ENCODE results near the gene KIAA1958.

Gene KIAA1958

DNA sequence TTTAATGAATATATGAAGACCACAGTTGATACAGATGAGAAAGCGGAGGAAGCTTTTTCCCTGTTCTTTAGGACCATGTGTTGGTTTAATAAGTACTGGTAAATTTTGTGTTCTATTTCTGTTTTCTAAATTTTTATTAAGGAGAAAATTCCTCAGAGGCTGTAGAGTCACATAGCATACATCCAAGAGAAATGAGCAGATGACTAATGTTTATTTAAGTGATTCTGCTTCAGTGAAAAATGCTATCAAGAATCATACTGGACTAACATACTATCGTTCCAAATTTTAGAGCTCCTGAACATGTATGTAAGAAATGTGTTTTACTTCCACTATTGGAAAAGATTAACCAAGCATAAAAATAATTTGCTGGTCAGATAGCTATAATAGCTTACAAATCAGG is 115.0 kb downstream of the KIAA1958 start:
- no peak for DNase-seq

GRCh38 chr9:112604790-112605189 is 118.2 kb downstream of the KIAA1958 start:
- DNase-seq = no peak

DNA sequence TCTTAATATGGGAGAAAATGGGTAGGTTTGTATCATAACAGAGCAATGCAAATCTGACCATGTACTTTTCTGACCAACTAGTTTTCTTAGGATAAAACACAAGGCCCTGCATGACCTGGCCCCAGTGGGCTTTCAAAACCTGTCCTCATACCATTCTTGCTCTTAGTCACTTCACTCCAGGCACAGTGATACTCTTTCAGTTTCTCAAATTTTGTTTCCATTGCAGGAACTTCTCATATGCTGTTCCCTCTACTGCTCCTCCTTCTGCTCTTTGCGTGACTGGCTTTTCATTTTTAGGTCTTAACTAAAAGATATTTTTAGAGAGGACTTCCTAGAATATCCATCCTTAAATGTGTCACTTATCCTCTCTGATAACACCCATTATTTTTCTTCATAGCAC is 118.9 kb downstream of the KIAA1958 start:
- DNase-seq = no peak

DNA sequence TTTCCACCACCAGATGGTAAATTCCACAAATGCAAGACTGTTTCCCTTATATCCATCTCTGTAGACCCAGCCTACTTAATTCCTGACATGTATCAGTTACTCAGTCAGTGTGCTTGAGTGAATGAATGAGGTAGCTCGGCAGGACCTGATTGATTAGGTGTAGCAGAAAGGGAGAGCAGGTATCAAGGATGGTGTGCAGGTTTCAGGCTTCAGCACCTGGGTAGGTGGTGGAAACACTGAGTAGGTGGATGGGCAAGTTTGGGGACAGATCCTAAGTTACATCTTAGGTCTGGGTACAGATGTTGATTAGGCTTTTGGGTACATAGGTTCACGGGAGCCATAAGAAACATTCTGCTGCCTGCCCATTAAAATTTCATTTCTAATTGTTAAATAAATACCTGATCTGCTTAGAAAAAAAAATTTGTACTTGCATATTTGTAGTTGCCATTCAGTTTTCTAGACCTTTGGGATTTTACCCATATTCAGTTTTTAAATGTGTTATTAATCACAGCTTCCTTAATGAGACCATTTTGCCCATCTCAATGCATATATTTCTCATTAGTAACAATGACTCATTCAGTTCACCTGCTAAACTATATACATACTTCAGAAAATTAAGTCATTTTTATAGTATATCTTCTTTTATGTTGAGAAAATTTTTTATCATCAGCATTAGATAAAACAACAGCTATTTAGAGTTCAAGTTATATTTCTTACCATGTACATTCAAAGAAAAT is 119.5 kb downstream of the KIAA1958 start:
- no peak for DNase-seq

DNA sequence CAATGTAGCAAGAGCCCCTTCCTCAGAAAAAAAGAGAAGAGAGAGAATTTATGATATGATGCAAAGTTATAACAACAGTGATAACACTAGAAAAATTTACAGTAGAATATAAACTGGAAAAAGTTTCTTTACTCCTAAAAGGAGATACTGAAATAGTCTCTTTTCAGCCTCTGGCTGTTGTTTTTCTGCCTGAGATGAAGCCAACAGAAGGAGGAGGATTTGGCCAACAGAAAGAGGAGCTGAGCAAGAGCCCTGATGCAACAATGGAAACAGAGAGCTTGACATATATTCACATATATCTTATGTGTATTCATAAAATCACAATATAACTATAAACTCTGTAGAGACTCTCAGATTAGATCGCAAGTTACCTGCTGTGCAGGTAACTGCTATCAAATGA is 122.2 kb downstream of the KIAA1958 start:
- no peak for DNase-seq

DNA sequence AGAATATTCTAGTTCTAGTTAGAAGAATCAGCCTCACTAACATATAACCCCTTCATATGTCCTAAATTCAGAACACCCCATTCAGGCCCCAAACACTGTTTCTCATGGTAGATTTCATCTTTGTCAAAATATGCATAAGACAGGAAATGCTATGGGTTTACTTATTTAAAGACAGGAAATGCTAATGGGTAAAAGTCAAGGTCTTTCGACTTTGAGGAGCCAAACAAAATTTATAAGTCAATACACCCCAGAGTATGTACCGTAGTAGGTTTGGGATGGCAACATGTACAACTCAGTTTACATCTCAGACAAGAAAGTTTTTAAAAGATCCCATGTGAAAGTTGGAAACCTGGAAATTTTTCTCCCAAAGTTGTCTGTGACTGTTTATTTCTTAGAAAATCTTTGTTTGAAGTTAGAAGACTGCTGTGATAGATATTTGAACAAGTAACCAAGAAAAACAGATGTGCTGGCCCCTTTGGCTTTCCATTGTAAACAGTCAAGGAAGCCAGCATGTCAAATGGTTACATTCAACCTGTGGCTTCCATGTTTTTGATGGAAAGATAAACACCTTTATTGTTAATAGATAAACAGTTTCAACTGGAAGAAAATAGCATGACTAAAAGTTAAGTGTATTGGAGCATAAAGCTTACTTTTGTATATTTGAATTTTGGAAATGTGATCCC is 129.1 kb downstream of the KIAA1958 start:
- no peak for DNase-seq

- no peak for DNase-seq
Measured at GRCh38 chr9:112617371-112617770, 130.7 kb downstream of the KIAA1958 start.

DNA sequence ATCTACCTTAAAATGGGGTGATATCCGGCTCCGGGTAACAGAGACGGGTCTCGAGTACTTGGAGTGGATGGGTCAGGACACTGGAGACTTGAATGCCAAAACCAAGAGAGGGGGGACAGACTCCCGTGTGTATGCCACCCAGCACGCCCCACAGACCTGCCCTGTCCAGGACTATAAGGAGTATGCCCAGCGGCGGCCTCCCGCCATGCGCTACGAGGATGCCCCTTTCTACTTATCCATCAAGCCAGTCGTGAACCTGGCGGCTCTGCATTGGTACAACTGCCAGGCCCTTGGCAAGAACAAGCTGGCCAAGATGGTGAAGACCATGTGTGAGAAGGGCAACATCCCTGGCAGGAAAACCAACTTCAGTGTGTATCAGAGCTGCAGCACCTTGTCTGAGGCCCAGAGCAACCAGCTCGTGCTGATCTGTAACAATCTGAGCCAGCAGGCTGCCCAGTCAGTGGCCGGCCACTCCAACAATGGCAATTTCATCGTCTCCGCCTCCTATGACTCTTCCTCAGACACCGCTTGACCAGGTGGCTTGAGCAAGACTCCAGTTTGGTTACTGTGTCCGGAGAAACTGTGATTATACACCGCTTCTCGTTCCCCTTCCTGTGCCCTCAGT is 131.9 kb downstream of the KIAA1958 start:
- no peak for DNase-seq

DNA sequence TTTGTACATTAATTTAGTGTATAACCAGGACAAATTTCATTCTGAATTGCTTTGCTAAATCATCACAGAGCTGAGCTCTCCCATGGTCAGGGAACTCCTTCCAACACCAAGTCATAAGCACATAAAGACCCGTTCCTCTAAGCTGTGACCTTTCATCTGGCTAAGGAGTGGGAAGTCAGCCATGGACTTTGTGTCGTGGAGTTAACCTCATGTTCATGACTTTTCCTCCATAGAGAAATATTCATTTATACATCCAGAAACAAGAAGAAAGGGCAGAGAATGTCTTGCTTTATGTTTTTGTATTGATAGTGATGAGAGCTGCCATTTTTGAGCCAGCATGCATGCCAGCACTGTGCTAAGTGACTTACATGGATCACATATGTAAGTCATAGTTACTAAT is 133.8 kb downstream of the KIAA1958 start:
- no peak for DNase-seq

DNA sequence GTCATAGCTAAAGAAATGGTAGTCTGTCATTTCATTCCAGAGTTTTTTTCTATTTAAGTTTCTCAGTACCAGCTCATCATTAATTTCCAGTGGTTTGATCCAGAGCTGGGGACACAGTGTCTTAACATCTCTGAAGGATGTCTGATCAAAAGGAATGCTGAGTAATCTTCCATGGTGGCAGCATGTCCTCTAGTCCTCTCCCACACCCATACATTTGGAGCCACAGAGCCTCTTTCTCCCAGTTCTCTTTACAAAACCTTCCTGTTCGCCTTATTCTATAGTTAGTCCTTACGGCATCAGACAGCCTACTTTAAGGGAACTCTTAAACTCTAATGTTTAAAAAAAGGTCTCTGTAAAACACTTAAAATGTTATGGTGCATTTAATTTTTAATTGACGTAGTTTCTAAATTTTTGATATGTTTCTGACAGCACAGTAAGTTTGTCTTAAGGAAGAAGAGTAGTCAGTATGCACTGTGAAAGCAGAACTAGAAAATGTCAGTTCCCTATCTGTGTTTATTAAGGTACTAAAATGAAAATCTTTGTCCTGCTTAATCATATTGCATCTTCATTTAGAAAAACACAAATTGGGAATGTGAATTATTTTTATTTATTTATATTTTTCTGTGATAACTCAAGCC is 134.5 kb downstream of the KIAA1958 start:
- no peak for DNase-seq

DNA sequence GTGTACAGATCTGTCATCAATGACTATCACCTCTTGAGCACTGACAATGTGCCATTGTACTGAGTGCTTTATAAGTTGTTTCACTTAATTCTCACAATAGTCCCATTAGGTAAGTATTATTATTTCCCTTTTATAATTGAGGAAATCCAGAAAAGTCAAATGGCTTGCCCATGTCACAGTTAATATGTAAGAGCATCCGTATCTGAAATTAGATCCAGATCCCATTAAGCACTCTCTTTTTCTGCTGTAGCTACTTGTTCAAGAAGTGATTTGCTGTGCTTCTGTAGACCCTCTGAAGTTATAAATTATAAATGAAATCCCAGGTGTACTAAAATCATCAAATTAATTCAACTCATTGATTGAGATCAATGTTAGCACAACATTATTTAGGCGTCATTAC is 136.6 kb downstream of the KIAA1958 start:
- DNase-seq = no peak

DNA sequence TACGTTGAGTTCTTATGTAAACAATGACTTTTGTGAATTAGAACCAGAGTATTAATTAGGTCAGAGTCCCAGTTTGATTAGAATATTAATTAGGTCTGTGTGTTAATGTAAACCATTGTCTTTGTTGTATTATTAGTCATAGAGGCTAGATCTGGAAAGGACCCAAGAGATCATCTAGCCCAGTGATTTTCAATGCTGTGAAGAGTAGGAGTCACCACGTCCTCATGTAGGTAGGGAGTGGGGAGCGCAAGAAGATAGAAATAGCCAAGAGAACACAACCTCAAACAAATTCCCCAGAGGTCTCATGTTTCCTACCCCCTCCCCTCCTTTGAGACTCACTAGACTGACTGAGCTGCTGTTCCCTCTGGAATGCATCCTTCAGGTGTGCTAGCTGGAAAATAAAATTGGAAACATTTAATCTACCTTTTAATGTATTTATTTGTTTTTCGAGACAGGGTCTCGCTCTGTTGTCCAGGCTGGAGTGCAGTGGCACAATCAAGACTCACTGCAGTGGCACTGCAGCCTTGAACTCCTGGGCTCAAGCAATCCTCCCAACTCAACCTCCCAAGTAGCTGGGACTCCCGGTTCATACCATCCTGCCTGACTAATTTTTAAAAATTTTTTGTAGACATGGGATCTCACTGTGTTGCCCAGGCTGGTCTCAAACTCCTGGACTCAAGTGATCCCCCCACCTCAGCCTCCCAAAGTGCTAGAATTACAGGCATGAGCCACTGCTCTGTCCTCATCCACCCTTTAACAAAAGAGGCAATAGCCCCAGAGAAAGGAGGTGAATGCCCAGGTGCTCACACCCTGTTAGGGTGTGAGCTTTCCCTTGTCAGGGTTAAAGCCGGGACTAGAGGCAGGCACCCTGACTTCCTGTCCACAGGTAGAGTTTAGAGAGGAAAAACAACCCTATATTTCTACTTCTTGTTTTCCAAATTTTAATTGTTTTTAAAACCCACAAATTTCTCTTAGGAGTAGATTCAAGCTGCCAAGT is 138.4 kb downstream of the KIAA1958 start:
- DNase-seq = no peak

DNA sequence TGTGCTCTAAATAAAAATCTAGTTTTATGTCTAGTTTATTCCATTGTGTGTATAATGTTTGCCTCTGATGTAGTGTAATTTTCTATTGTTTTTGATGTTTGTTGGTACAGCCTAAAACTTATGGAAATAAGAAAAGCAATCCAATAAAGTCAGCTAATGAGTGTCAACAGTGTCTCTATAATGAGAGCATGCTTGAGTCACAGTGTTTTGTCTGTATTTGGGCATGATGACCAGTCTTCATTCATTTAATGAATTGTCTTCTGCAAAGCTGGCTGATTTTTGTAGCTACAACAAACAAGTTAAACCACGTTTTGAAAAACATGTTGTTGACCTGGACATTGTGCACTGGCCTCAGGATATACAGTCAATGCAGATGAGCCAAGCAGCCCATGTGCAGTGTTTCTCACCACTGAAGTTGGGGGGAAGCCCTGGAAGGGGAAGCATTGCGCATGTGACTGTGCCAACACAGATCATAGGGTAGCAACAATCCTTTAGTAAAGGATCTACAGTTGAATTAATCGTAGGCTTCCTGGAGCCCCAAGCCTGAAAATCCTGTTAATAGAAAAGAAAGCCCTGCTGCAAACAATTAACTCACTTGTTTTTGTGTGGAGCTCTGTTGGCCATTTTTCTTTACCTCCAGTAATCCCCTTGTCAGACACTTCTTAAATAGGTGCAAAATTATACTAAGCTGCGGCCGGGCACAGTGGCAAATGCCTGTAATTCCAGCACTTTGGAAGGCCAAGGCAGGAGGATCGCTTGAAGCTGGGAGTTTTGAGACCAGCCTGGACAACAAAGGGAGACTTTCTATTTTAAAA is 143.3 kb downstream of the KIAA1958 start:
- peak in 1 of 51 donors; percentile 13 for DNase-seq

DNA sequence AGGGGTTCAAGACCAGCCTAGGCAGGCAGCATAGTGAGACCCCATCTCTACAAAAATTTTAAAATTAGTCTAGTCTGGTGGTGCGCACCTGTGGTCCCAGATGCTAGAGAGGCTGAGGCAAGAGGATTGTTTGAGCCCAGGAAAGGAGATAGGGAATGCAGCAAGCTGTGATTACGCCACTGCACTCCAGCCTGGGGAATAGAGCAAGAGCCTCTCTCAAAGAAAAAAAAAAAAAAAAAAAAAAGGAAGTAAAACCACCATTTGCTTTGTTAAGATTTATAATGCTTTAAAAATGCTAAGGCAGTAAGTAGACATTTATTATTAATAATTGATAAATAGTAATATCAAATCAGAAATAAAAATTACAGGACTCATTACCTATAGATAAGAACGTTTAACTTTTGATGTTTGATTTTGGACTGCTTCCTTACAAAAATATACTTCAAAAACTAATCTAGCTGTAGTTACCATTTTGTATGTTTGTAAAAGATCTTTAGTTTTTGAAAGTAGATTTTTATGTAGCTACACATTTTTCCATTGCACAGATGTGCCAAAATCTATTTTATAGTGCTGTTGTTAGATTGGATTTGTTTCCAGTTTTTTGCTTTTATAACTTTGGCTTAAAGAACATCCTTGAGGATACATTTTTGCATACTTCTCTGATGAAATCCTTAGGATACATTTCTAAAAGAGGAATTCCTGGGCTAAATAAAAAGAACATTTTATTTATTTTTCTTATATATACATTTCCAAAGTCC is 144.9 kb downstream of the KIAA1958 start:
- DNase-seq = no peak

- DNase-seq = no peak
Measured at GRCh38 chr9:112640311-112640710, 153.7 kb downstream of the KIAA1958 start.

- no peak for DNase-seq
Measured at GRCh38 chr9:112642126-112642525, 155.5 kb downstream of the KIAA1958 start.

- no peak for DNase-seq
Measured at GRCh38 chr9:112647596-112647995, 161.0 kb downstream of the KIAA1958 start.

GRCh38 chr9:112648624-112649023 is 162.0 kb downstream of the KIAA1958 start:
- no peak for DNase-seq

- DNase-seq = no peak
Measured at GRCh38 chr9:112654282-112654681, 167.7 kb downstream of the KIAA1958 start.

Data from hypothalamus (tissue), 51 donors.